Measurements from ENCODE around the gene ERFL.

ERFL gene

DNA sequence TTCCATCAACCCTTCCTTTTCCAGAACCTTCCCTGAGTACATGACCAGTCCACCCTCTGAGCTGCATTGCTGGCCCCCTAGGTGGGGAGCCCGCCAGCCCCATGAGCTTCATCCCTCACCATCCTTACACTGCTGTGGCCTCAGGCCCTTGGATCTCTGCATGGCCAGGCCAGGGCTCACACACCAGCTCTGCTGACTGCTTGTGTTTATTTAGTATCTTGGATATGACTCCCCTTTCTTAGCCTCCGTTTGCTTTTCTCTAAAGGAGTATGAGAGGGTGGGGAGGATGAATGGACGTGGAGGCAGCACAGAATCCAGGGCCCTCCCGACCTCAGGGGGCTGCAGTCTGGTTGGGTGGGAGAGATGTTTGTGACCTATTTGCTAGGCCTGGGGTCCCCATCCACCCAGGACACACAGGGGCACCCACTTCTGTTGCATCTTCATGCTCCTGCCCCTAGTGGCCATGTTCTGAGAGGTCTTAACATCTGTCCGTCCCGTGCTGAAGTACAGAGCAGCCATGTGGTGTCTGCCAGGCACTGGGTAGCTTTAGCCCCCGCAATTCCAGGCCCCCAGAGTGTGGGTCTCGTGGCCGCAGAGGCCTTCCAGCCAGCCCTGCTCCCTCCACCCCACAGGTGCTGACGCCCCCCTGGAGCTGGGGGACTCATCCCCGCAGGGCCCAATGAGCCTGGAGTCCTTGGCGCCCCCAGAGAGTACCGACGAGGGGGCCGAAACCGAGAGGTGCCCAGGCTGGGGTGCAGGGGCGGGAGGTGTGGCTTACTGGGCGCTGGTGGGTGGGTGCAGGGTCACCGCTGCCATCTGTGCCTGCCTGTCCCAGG is 32.3 kb downstream of the ERFL start:
- DNase-seq: no peak

DNA sequence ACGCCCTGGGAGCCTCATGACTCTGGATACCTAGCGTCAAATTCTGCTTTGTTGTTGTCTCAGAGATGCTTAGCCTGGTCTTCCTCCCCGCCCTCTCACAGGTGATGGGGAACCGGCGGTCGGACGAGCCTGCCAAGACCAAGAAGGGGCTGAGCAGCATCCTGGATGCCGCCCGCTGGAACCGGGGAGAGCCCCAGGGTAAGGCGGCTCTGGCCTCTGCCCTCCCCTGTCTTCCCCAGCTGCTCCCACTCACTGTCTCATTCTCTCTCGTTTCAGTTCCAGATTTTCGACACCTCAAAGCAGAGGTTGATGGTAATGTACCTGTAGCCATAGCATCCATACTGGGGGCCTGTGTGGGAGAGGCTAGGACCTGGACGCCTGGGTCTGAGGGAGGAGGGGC is 33.9 kb downstream of the ERFL start:
- DNase-seq: no peak

DNA sequence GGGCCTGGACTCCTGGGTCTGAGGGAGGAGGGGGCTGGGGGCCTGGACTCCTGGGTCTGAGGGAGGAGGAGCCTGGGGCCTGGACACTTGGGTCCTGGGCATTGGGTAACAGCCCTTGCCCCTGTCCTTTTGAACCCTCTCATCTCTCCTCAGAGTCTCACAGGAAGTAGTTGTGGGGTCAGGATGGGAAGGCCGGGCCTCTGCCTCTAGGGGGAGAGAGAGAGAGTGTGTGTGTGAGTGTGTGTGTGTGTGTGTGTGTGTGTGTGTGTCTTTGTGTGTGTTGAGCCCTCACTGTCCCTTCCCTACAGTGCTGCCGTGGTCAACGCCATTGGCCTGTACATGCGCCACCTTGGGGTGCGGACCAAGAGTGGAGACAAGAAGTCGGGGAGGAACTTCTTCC is 34.4 kb downstream of the ERFL start:
- DNase-seq: no peak

DNA sequence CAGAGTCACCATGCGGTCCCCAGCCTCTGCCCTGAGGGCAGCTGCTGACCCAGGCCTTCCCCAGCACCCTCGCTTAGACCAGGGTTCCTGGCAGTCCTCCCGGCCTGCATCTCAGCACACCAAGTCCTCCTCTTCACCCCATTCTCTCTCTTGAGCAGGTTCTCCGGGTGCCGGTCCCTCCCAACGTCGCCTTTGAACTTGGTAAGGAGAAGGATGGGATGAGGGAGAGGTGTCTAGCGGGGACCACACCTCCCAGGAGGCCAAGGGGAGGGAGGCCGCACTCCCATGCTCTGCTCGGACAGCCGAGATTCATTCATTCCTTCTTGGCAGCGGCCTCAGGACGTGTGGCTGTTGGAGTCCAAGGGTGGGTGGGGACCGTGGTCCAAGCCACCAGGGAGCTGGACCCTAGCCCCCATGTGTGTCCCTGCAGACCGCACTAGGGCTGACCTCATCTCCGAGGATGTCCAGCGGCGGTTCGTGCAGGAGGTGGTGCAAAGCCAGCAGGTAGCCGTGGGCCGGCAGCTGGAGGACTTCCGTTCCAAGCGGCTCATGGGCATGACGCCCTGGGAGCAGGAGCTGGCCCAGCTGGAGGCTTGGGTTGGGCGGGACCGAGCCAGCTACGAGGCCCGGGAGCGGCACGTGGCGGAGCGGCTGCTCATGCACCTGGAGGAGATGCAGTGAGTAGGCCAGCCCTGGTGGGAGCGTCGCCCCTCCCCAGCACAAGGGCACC is 35.9 kb downstream of the ERFL start:
- DNase-seq: no peak

DNA sequence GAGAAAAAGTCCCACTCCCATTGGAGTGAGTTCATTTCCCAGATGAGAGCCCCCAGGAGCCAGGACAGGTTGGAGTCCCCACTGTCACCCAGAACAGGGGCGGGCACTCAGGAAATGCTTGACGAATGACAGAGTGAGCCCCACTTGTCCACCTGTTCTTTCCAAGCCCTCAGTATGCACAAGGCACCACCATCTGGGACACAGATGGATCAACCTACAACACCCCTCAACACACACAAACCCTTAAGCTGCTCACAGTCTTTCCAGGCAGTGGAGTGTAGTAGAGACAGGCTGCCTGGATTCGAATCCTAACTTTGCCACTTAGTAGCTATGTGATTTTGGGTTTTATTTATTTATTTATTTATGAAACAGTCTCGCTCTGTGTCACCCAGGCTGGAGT is 37.3 kb downstream of the ERFL start:
- no peak for DNase-seq

DNA sequence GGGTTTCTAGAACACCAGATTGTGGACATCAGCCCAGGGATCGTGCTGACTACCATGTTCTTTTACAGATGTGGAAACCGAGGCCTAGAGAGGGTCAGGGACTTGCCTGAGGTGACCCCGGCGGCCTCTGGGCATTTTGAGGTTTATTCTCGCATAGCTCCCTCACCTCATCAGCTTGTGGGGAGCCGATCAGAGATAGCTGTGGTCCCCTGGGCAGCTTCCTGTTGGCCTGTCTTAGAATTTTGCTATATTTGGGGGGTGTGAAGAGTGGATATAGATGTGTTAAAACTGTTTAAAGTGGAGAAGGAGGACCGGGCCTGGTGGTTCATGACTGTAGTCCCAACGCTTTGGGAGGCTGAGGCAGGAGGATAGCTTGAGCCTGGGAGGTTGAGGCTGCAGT is 38.4 kb downstream of the ERFL start:
- DNase-seq: no peak

DNA sequence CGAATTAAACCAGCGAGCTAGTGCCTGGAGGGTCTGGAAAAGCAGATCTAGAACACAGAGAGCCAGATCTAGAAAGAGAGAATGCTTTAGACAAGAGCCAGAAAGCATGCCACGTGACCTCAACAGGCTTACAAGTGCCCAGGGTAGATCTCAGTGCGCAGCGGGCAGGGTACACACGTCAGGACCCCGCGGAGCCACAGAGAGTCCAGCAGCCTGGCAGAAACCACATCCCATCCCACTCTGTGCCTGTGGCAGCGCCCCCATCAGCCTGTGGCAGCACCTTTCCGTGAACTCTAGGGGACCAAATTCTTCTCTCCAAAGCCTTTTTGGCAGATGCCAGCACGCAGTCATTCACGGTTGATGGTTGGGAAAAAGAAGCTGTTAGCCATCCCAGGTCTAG is 39.3 kb downstream of the ERFL start:
- DNase-seq: no peak

DNA sequence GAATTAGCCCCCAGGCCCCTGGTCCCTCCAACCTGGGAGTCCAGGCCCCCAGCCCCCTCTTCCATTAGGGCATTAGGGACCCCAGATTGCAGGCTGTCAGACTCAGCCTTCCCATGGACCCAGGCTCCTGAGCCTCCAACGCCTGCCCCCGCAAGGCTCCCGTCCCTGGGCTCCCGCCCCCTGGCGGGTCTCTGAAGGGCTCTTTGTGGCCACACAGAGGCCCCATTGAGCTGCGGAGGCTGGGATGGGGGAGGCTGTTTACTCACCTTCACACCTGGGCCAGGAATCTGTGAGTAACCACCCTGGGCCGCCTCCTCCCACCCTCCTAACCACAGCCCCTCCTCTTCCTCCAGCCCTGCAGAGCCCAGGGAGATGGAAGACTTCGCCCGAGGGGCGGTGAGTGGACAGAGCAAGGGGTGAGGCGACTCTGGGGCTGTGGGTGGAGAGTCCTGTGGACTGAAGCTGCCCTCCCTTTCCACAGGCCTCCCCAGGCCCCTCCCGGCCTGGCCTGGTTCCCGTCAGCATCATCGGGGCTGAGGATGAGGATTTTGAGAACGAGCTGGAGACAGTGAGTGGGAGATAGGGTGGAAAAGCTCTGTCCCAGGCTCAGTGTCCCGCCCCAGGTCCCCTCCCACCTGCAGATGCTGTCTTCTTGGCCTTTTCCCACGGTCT is 40.4 kb downstream of the ERFL start:
- DNase-seq: no peak

DNA sequence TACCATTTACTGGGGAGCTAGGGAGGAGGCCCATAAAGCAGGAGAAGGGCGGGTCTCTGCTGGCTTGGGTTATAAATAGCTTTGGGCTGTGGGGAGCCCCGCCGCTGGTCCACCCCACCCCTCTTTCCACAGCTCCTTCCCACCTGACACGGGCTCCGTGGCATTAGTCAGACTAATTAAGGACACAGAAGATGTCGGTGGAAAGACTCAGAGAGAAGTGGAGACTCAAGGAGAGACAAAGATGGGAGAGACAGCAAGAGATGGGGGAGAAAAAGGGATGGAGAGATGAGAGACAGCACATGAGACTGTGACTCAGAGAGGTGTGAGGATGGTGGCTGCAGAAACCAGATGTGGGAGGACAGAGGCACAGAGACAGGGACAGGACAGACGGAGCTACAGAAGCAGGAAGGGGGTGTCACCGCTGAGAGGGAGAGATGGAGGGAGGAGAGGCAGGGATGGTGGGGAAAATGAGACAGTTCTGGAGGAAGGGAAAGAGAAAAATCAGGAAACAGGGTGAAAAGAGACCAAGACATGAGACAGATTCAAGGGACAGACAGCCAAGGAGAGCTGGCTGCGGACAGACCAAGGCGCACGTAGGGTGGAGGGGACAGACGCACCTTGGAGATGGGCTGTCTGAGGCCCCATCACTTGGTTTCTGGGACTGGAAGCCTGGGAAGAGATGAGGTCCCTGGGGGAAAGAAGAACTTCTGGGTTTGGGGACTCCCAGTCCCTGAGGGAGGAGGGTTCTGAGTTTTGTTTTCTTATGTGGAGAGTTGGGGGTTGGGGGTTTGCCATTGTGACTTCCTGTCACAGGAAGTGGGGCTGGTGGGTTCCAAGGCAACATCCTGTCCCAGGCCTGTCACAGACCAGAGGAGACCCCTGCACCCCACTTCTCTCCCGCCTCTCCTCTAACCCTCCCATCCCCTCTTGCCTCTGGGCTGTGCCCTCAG is 41.2 kb downstream of the ERFL start:
- DNase-seq: no peak

DNA sequence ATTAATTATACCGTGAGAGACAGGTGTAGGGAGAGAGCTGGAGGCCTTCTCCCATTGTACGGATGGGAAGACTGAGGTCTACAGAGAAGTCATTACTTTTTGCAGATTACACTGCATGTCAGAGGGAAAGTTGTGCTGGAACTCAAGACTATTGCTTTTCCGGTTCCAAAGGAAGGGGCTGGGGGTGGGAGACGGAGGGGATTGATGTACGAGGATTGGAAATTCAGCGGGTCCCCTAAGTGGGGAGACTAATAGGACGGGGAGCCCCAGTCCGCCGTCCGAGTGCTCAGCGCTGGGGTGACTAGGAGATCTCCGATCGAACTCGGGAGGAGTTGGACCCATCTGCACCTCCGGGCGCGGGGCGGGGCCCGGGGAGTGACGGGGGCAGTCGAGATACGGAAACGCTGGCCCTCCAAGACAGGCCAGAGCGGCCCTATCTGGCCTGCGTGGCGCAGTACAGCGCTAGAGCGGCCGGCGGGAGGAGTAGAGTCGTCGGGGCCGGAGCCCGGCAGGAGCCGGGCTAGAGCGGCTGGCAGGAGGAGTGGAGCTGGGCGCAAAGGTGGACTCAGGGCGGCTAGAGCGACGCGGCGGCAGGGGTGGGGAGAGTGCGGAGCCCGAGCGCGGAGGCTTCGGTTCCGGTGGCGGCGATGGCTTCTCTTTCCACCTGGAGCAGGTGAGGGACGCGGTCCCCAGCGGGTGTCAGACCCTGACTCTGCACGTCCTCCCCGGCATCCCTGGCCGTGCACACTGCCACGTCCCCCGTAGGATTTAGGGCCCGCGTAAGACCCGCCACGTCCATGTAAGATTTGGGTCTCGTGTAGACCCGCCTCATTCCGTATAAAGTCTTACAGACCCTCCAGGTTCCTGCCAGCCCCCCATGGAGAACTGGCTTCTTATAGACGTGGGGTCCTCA is 44.2 kb downstream of the ERFL start:
- DNase-seq: peak; percentile 97

DNA sequence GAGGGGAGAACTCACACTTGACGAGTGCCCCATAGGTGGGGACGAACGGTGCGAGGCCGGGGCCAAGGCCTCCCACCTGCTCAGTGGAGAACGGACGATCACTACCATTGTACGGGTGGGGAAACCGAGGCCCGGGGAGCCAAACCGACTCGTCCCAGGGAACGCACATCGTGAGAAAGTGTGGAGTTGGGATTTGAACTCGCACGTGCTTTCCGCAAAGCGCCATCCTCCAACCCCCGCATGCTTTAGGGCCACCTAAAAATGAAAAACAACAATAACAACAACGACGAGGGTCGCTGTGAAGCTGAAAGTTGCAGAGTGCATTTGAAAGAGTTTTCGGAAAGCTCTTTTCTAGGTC is 44.8 kb downstream of the ERFL start:
- no peak for DNase-seq

DNA sequence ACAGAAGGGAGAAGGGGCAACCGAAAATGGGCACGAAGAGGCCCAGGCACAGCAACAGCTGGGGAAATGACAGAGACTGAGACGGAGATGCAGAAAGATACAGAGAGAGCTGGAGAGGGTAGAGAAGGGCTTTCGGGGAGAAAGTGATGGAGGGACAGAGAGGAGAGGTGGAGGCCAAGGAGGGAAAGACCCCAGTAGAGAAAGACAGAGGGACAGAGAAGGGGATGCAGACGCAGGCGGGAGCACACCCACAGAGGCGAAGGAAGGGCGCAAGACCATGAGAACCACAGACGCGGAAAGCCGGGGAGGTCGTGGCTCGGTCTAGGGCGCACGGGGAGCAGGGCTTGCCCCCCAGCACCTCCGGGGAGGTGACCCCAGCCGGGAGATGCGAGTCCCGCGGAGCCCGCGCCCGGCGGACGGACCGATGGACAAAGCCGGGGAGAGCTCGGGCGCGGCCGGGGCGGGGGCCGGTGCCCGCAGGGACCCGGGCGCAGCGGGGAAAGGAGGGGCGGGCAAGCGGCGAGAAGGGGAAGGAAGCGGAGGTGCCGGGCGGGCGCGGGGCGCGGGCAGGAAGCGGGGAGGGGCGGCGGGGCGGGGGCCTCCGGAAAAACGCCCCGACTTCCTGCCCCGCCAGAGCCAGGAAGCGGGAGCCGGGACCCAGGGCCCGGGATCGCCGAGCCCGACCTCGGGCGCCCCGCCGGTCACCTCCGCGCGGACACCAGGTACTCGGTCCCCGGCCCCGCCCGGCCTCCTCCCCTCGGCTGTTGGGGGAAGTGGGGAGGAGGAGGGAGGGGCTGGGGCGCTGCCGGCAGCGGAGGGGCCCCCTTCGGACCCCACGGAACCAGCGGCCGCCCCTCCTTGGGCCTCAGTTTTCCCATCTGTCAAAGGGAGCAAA is 45.4 kb downstream of the ERFL start, which contains the start of gene ARHGEF1:
ARHGEF1 (plus strand) TSS at position 617 of the 895 bp plus-strand sequence. CDS start 4,899 bp downstream, outside the sequence.
- DNase-seq: no peak

DNA sequence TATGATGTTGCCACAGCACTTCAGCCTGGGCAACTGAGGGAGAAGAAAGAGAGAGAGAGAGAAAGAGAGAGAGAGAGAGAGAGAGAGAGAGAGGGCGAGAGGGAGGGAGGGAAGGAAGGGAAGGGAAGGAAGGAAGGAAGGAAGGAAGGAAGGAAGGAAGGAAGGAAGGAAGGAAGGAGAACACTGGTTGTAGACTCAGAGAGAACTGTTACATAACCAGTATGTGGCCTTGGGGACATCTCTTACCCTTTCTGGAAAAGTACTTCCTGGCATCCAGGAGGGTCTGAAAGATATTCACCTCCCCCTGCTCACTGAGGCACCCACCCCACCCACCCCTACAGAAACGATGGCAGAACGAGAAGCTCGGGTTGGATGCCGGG is 47.9 kb downstream of the ERFL start:
- DNase-seq: no peak

DNA sequence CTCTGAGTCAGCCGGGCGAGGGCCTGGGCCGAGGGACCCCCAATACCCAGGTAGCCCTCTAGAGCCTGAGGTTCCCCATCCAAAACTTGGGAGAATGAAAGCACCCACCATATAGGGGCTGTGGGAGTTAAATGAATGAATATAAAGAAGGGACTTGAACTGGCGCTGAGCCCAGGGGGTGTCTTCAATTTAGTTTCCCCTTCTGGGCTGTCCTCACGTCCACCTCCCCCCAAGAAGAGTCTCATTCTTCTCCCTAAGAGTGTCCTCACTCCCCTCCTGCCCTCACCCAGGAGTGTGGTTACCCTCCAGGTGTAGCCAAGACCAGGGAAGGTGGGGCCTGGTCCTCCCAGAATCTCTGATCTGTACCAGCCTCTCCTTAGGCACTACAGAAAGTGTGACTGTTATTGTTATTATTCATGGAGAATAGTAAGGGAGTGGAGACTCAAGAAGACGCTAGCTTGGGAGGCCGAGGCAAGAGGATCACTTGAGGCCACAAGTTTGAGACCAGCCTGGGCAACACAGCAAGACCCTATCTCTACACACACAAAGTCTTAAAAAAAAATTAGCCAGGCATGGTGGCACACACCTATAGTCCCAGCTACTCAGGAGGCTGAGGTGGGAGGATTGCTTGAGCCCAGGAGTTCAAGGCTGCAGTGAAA is 48.5 kb downstream of the ERFL start:
- DNase-seq: no peak

DNA sequence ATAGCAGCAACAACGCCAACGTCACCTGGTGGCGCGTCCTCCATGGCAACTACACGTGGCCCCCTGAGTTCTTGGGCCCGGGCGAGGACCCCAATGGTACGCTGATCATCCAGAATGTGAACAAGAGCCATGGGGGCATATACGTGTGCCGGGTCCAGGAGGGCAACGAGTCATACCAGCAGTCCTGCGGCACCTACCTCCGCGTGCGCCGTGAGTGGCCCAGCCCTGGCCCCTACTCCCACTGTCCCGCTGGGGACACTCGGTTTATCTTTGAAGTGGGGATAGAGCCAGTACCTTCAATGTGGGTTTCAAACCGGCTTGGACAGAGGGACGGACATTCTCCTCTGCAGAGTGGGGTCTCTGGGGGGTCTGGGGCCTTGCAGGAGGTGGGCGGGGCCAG is 49.2 kb downstream of the ERFL start:
- DNase-seq: no peak

DNA sequence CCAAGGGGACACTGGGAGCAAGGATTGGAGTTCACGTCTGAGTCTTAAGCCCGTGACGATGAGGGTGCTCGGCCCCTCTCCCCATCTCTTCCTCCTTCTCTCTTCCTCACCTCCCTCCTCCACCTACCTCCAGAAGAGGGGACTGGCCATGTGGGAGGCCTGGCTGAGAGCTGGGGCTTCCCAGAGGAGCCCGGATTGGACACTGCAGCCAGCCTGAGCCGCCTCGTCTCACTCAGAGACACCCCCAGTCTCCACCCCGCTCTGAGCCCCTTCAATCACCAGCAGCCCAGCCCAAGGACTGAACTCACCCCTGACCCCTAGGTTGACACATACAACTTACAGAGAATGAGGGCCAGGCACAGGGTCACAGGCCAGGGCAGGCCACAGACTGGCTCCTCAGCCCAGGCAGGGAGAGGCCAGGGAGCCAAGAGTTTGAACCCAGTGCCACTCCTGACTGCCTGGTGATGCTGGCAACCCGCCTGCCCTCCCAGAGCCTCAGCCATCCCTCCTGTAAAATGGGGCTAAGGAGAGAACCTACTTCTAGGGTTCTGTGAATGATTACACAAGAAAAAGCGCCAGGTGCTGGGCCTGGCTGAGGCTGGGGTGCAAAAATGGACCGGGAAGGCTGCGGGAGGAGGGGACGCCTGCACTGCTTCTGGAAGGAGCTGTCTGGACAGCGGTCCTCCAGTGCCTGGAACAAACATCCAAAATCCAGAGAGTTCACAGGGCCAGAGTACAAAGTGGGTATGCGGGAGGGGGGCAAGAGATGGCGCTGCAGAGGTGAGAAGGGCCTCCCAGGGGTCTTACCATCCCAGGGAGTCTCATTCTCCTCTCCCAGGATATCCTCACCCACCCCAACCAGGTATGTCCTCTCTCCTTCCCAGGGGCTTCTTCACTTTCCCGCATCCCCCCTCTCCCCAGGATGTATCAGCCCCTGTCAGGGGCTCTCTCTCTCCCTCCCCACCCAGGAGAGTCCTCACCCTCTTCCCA is 50.0 kb downstream of the ERFL start:
- no peak for DNase-seq

DNA sequence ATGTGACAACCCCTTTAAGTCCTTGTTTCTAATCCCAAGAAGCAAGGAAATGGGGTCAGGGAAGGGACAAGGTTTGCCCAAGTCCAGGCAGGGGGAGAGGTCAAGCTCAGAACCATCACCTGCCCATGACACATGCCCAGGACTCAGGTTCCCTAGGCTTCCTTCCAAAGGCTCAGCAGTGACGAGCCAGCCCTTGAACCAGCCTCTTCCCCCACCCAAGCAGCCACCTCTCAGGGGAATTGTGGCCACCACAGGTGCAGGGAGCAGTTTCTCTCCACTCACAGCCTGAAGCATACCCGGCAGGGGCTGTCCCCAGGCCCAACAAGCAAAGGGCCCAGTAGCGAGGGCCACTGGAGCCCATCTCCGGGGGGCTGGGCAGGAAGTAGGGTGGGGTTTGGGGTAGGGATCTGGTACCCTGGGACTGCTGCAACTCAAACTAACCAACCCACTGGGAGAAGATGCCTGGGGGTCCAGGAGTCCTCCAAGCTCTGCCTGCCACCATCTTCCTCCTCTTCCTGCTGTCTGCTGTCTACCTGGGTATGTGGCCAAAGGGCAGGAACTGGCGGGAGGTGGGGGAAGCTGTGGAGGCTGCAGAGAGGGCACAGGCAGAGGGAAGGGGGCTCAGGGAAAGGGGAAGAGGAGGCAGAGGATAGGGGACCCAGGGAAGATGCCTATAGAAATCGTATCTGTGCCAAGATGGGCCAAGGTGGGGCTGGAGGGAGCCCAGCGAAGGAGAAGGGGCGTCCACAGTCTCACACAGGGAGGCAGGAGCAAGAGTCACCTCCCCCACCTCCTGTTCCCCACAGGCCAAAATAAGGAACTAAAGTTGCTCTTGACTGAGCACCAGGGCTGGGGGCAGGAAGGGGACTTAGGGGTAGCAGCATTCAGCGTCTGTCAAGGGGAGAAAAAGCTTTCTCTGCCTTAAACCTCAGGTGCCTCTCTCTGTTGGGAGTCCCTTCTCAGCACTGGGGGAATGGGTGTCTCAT is 51.1 kb downstream of the ERFL start, which contains the start of gene CD79A:
CD79A (plus strand) TSS at position 433 of the 986 bp plus-strand sequence; CDS start at position 459, 26 bp downstream.
- DNase-seq: no peak

All from NCI-H1105 (cell line).